NCI-H2107 treated with DMSO at 0.1 percent for 48 hours (cell line): ENCODE data around the gene MYO1D.
"Not testable (repeated sequence)": the region's sequence is repeated elsewhere in the genome, so short reads cannot be mapped to it uniquely, and the experiment has no call there.

ENCODE experiments used
- DNase-seq: peaks from one replicate; lab custom pipeline; 2025; ENCODE audit not compliant: unreplicated experiment; lab: John Stamatoyannopoulos, UW

Gene MYO1D

GRCh38 chr17:32876417-32877163 is at the start of gene MYO1D:
TSS of gene MYO1D (minus strand) at chr17:32877124. CDS start at chr17:32876872, 252 bp downstream.
- DNase-seq = no peak

GRCh38 chr17:32926183-32926582 is 49.3 kb upstream of the MYO1D start:
- no peak for DNase-seq

GRCh38 chr17:32923905-32924304 is 47.0 kb upstream of the MYO1D start:
- not testable (repeated sequence) for DNase-seq

GRCh38 chr17:32921017-32921416 is 44.1 kb upstream of the MYO1D start:
- no peak for DNase-seq

GRCh38 chr17:32920293-32920692 is 43.4 kb upstream of the MYO1D start:
- DNase-seq = no peak

- not testable (repeated sequence) for DNase-seq
These were observed 43.0 kb upstream of the MYO1D start for GRCh38 chr17:32919876-32920275.

- DNase-seq = no peak
These were observed 40.9 kb upstream of the MYO1D start for GRCh38 chr17:32917842-32918241.

- no peak for DNase-seq
These were observed 40.2 kb upstream of the MYO1D start for GRCh38 chr17:32917081-32917480.

GRCh38 chr17:32916134-32916533 is 39.2 kb upstream of the MYO1D start:
- no peak for DNase-seq

- no peak for DNase-seq
These were observed 38.3 kb upstream of the MYO1D start for GRCh38 chr17:32915245-32915644.

GRCh38 chr17:32914181-32914580 is 37.3 kb upstream of the MYO1D start:
- no peak for DNase-seq

GRCh38 chr17:32913593-32913992 is 36.7 kb upstream of the MYO1D start:
- DNase-seq = no peak

- DNase-seq = no peak
These were observed 35.4 kb upstream of the MYO1D start for GRCh38 chr17:32912218-32912897.

GRCh38 chr17:32910769-32911168 is 33.8 kb upstream of the MYO1D start:
- DNase-seq = no peak

- DNase-seq = peak; percentile 59
These were observed 33.0 kb upstream of the MYO1D start for GRCh38 chr17:32909787-32910369.

GRCh38 chr17:32907583-32907982 is 30.7 kb upstream of the MYO1D start:
- no peak for DNase-seq

- no peak for DNase-seq
These were observed 28.0 kb upstream of the MYO1D start for GRCh38 chr17:32904891-32905290.

- no peak for DNase-seq
These were observed 27.1 kb upstream of the MYO1D start for GRCh38 chr17:32903774-32904673.

- no peak for DNase-seq
These were observed 24.8 kb upstream of the MYO1D start for GRCh38 chr17:32901743-32902142.

- no peak for DNase-seq
These were observed 22.5 kb upstream of the MYO1D start for GRCh38 chr17:32899236-32900013.
